Measurements from ENCODE around the gene PITPNC1.

PITPNC1 gene

GRCh38 chr17:67636312-67636711, 259.2 kb downstream of the PITPNC1 start:
- no peaks in the 10 kb centered on the region for H3K9me3 ChIP-seq (ENCODE audit: insufficient read depth, low read depth, low read length)
- H3K18ac ChIP-seq (ENCODE audit: low read length) = no peak overlapping the region
- H3K4me3 ChIP-seq (ENCODE audit: low read depth, low read length) = no peak overlapping the region
- no peak overlapping the region for H2BK12ac ChIP-seq (ENCODE audit: low read length)
- no peak overlapping the region for H3K14ac ChIP-seq (ENCODE audit: low read length)
- H3K4me2 ChIP-seq (ENCODE audit: low read length) = no peak overlapping the region
- H3K79me1 ChIP-seq (ENCODE audit: low read length) = no peaks in the 10 kb centered on the region
- no peak overlapping the region for H3K23ac ChIP-seq (ENCODE audit: low read length)
- H2BK5ac ChIP-seq (ENCODE audit: low read depth, low read length, poor library complexity) = no peak overlapping the region
- no peak overlapping the region for H4K8ac ChIP-seq (ENCODE audit: low read depth, low read length)
- no peaks in the 10 kb centered on the region for H3K27me3 ChIP-seq (ENCODE audit: insufficient read depth, low read length)
- no peak overlapping the region for H3K27ac ChIP-seq (ENCODE audit: low read depth, low read length)
- peaks cover 0 to 2% of the 10 kb centered on the region in 2 experiments for H3K4me1 ChIP-seq (ENCODE audit: control insufficient read depth in 1 of 2, insufficient read depth in 2 of 2, low read length in 2 of 2)
- no CpG with 5 or more reads among the region's 8 CpGs for WGBS (ENCODE audit: extremely low coverage, insufficient coverage, insufficient read length)
- no peak overlapping the region for H2AFZ ChIP-seq (ENCODE audit: insufficient read depth, low read length, poor library complexity)
- H4K12ac ChIP-seq (ENCODE audit: low read depth, low read length) = no peak overlapping the region
- no peak overlapping the region for H2BK120ac ChIP-seq (ENCODE audit: insufficient read depth, low read length, poor library complexity)
- no peak overlapping the region for H2AK5ac ChIP-seq (ENCODE audit: low read length)
- H3K36me3 ChIP-seq (ENCODE audit: control insufficient read depth in 1 of 2, insufficient read depth in 2 of 2, low read length in 2 of 2) = no peaks in the 10 kb centered on the region
- no peaks in the 10 kb centered on the region for H3K79me2 ChIP-seq (ENCODE audit: control insufficient read depth, insufficient read depth, low read length, poor library complexity)
- H4K91ac ChIP-seq (ENCODE audit: low read depth, low read length) = no peak overlapping the region
- no peak overlapping the region for H3K4ac ChIP-seq (ENCODE audit: low read depth, low read length)
- no peak for DNase-seq
- H3K9ac ChIP-seq (ENCODE audit: low read length) = no peak overlapping the region

- Histone ChIP-seq H2AK5ac (ENCODE audit: low read length) (no peak overlapping the region), H4K91ac (ENCODE audit: low read depth, low read length) (no peak overlapping the region)
Measured at GRCh38 chr17:67636834-67637520, 259.9 kb downstream of the PITPNC1 start.

GRCh38 chr17:67637901-67638641, 261.0 kb downstream of the PITPNC1 start:
- Histone ChIP-seq H4K91ac (ENCODE audit: low read depth, low read length) (no peak overlapping the region), H2AFZ (ENCODE audit: insufficient read depth, low read length, poor library complexity) (no peak overlapping the region), H3K4me2 (ENCODE audit: low read length) (no peak overlapping the region), H2BK12ac (ENCODE audit: low read length) (no peak overlapping the region), H3K27ac (ENCODE audit: low read depth, low read length) (no peak overlapping the region), H3K14ac (ENCODE audit: low read length) (no peak overlapping the region), H2BK5ac (ENCODE audit: low read depth, low read length, poor library complexity) (no peak overlapping the region), H3K23ac (ENCODE audit: low read length) (no peak overlapping the region), H3K79me1 (ENCODE audit: low read length) (no peaks in the 10 kb centered on the region), H3K4me3 (ENCODE audit: low read depth, low read length) (no peak overlapping the region), H3K4ac (ENCODE audit: low read depth, low read length) (no peak overlapping the region), H3K9me3 (ENCODE audit: insufficient read depth, low read depth, low read length) (no peaks in the 10 kb centered on the region), H4K12ac (ENCODE audit: low read depth, low read length) (no peak overlapping the region), H3K36me3 (ENCODE audit: control insufficient read depth in 1 of 2, insufficient read depth in 2 of 2, low read length in 2 of 2) (no peaks in the 10 kb centered on the region), H4K8ac (ENCODE audit: low read depth, low read length) (no peak overlapping the region), H3K79me2 (ENCODE audit: control insufficient read depth, insufficient read depth, low read length, poor library complexity) (no peaks in the 10 kb centered on the region), H2AK5ac (ENCODE audit: low read length) (no peak overlapping the region), H2BK120ac (ENCODE audit: insufficient read depth, low read length, poor library complexity) (no peak overlapping the region), H3K4me1 (ENCODE audit: control insufficient read depth in 1 of 2, insufficient read depth in 2 of 2, low read length in 2 of 2) (peaks cover 0 to 2% of the 10 kb centered on the region in 2 experiments), H3K18ac (ENCODE audit: low read length) (no peak overlapping the region), H3K27me3 (ENCODE audit: insufficient read depth, low read length) (no peaks in the 10 kb centered on the region), H3K9ac (ENCODE audit: low read length) (no peak overlapping the region)
- WGBS (ENCODE audit: extremely low coverage, insufficient coverage, insufficient read length) = no CpG with 5 or more reads among the region's 8 CpGs
- DNase-seq = no peak

More at GRCh38 chr17:67636834-67637520, 259.9 kb downstream of the PITPNC1 start:
- H3K79me2 ChIP-seq (ENCODE audit: control insufficient read depth, insufficient read depth, low read length, poor library complexity) = no peaks in the 10 kb centered on the region
- no peak overlapping the region for H2BK12ac ChIP-seq (ENCODE audit: low read length)
- no peaks in the 10 kb centered on the region for H3K9me3 ChIP-seq (ENCODE audit: insufficient read depth, low read depth, low read length)
- no peak overlapping the region for H2BK5ac ChIP-seq (ENCODE audit: low read depth, low read length, poor library complexity)
- no peaks in the 10 kb centered on the region for H3K79me1 ChIP-seq (ENCODE audit: low read length)
- no peak overlapping the region for H3K4me3 ChIP-seq (ENCODE audit: low read depth, low read length)
- H3K36me3 ChIP-seq (ENCODE audit: control insufficient read depth in 1 of 2, insufficient read depth in 2 of 2, low read length in 2 of 2) = no peaks in the 10 kb centered on the region
- no peaks in the 10 kb centered on the region for H3K27me3 ChIP-seq (ENCODE audit: insufficient read depth, low read length)
- no peak overlapping the region for H2AFZ ChIP-seq (ENCODE audit: insufficient read depth, low read length, poor library complexity)
- no peak overlapping the region for H3K27ac ChIP-seq (ENCODE audit: low read depth, low read length)
- no peak overlapping the region for H4K8ac ChIP-seq (ENCODE audit: low read depth, low read length)
- no peak overlapping the region for H3K23ac ChIP-seq (ENCODE audit: low read length)
- H2BK120ac ChIP-seq (ENCODE audit: insufficient read depth, low read length, poor library complexity) = no peak overlapping the region
- H3K4me2 ChIP-seq (ENCODE audit: low read length) = no peak overlapping the region
- no peak overlapping the region for H3K9ac ChIP-seq (ENCODE audit: low read length)
- H3K18ac ChIP-seq (ENCODE audit: low read length) = no peak overlapping the region
- DNase-seq = no peak
- no CpG with 5 or more reads among the region's 13 CpGs for WGBS (ENCODE audit: extremely low coverage, insufficient coverage, insufficient read length)
- H3K4ac ChIP-seq (ENCODE audit: low read depth, low read length) = no peak overlapping the region
- peaks cover 0 to 2% of the 10 kb centered on the region in 2 experiments for H3K4me1 ChIP-seq (ENCODE audit: control insufficient read depth in 1 of 2, insufficient read depth in 2 of 2, low read length in 2 of 2)
- H3K14ac ChIP-seq (ENCODE audit: low read length) = no peak overlapping the region
- H4K12ac ChIP-seq (ENCODE audit: low read depth, low read length) = no peak overlapping the region

- Histone ChIP-seq H3K4me3 (ENCODE audit: low read depth, low read length) (no peak overlapping the region), H3K79me2 (ENCODE audit: control insufficient read depth, insufficient read depth, low read length, poor library complexity) (no peaks in the 10 kb centered on the region), H2BK12ac (ENCODE audit: low read length) (no peak overlapping the region), H3K9ac (ENCODE audit: low read length) (no peak overlapping the region), H3K36me3 (ENCODE audit: control insufficient read depth in 1 of 2, insufficient read depth in 2 of 2, low read length in 2 of 2) (no peaks in the 10 kb centered on the region), H3K4me2 (ENCODE audit: low read length) (no peak overlapping the region), H3K27me3 (ENCODE audit: insufficient read depth, low read length) (no peaks in the 10 kb centered on the region), H4K12ac (ENCODE audit: low read depth, low read length) (no peak overlapping the region), H2BK5ac (ENCODE audit: low read depth, low read length, poor library complexity) (no peak overlapping the region), H2BK120ac (ENCODE audit: insufficient read depth, low read length, poor library complexity) (no peak overlapping the region), H2AK5ac (ENCODE audit: low read length) (no peak overlapping the region), H3K4ac (ENCODE audit: low read depth, low read length) (no peak overlapping the region), H3K27ac (ENCODE audit: low read depth, low read length) (no peak overlapping the region), H3K9me3 (ENCODE audit: insufficient read depth, low read depth, low read length) (no peaks in the 10 kb centered on the region), H3K14ac (ENCODE audit: low read length) (no peak overlapping the region), H3K79me1 (ENCODE audit: low read length) (no peaks in the 10 kb centered on the region), H4K91ac (ENCODE audit: low read depth, low read length) (no peak overlapping the region), H2AFZ (ENCODE audit: insufficient read depth, low read length, poor library complexity) (no peak overlapping the region), H3K18ac (ENCODE audit: low read length) (no peak overlapping the region), H3K4me1 (ENCODE audit: control insufficient read depth in 1 of 2, insufficient read depth in 2 of 2, low read length in 2 of 2) (peaks cover 0 to 2% of the 10 kb centered on the region in 2 experiments), H4K8ac (ENCODE audit: low read depth, low read length) (no peak overlapping the region), H3K23ac (ENCODE audit: low read length) (no peak overlapping the region)
- no peak for DNase-seq
- WGBS (ENCODE audit: extremely low coverage, insufficient coverage, insufficient read length) = no CpG with 5 or more reads among the region's 4 CpGs
Measured at GRCh38 chr17:67638871-67639270, 261.8 kb downstream of the PITPNC1 start.
